DOHH2 (cell line): ENCODE measurements around the gene DRICH1.

Experiments
- H3F3A ChIP-seq: fragments of 200-600 bp; sonication (generic), shearing (Covaris generic); 2 replicates; pipeline ENCODE4 v1.6.0; 2016; ENCODE audit warnings: antibody characterized with exemption, mild to moderate bottlenecking; ENCODE audit not compliant: control insufficient read depth, insufficient read depth
- H3K27ac ChIP-seq: fragments of 200-600 bp; sonication (generic); 2 replicates; pipeline ENCODE4 v1.5.1; 2014; ENCODE audit warnings: low read depth, mild to moderate bottlenecking, low read length, moderate library complexity
- H3K27me3 ChIP-seq: fragments of 200-600 bp; sonication (generic); 2 replicates; pipeline ENCODE4 v1.6.1; 2014; ENCODE audit warnings: mild to moderate bottlenecking, low read length, mixed read lengths; ENCODE audit not compliant: control insufficient read depth
- H3K36me3 ChIP-seq: fragments of 200-600 bp; sonication (generic); 2 replicates; pipeline ENCODE4 v1.6.1; 2014; ENCODE audit warnings: mild to moderate bottlenecking, low read length, moderate library complexity, mixed read lengths; ENCODE audit not compliant: control insufficient read depth
- H3K4me1 ChIP-seq: fragments of 200-600 bp; sonication (generic); 2 replicates; pipeline ENCODE4 v1.6.1; 2014; ENCODE audit warnings: mild to moderate bottlenecking, low read length, mixed read lengths; ENCODE audit not compliant: control insufficient read depth
- H3K4me2 ChIP-seq: fragments of 200-600 bp; sonication (generic); 2 replicates; pipeline ENCODE4 v1.6.0; 2014; ENCODE audit warnings: mild to moderate bottlenecking, low read length, moderate library complexity
- H3K4me3 ChIP-seq: fragments of 200-600 bp; sonication (generic); 2 replicates; pipeline ENCODE4 v1.5.1; 2014; ENCODE audit warnings: mild to moderate bottlenecking, low read length, mixed read lengths
- H3K79me2 ChIP-seq: fragments of 200-600 bp; sonication (generic); 2 replicates; pipeline ENCODE4 v1.6.1; 2014; ENCODE audit warnings: mild to moderate bottlenecking, low read length, mixed read lengths; ENCODE audit not compliant: control insufficient read depth
- H3K9me2 ChIP-seq: fragments of 200-600 bp; sonication (generic); replicated peaks from 2 replicates; pipeline ENCODE4 v1.6.1; 2014; ENCODE audit warnings: mild to moderate bottlenecking, low read length, mixed read lengths; ENCODE audit not compliant: control insufficient read depth
- H3K9me3 ChIP-seq: fragments of 200-600 bp; sonication (generic); 2 replicates; pipeline ENCODE4 v1.6.1; 2014; ENCODE audit warnings: antibody characterized with exemption, low read length, mixed read lengths; ENCODE audit not compliant: control insufficient read depth, insufficient read depth
- H4K20me1 ChIP-seq: fragments of 200-600 bp; sonication (generic); 2 replicates; pipeline ENCODE4 v1.6.0; 2014; ENCODE audit warnings: low read depth, mild to moderate bottlenecking, antibody characterized with exemption, low read length, moderate library complexity; ENCODE audit not compliant: control insufficient read depth, insufficient read depth
- EZH2phosphoT487 ChIP-seq: fragments of 200-600 bp; sonication (generic); IDR thresholded peaks from 2 replicates; pipeline ENCODE4 v1.6.1; 2017; ENCODE audit warnings: borderline replicate concordance, mild to moderate bottlenecking, antibody characterized with exemption, low read length, moderate library complexity, mixed read lengths
- TF ChIP-seq, protein P1 (sequence below): fragments of 200-600 bp; sonication (generic); IDR thresholded peaks from one replicate; pipeline ENCODE4 v1.5.1; 2014; ENCODE audit warnings: antibody characterized with exemption, mild to moderate bottlenecking, low read depth, low read length; ENCODE audit not compliant: poor library complexity, severe bottlenecking

The DRICH1 gene

DNA sequence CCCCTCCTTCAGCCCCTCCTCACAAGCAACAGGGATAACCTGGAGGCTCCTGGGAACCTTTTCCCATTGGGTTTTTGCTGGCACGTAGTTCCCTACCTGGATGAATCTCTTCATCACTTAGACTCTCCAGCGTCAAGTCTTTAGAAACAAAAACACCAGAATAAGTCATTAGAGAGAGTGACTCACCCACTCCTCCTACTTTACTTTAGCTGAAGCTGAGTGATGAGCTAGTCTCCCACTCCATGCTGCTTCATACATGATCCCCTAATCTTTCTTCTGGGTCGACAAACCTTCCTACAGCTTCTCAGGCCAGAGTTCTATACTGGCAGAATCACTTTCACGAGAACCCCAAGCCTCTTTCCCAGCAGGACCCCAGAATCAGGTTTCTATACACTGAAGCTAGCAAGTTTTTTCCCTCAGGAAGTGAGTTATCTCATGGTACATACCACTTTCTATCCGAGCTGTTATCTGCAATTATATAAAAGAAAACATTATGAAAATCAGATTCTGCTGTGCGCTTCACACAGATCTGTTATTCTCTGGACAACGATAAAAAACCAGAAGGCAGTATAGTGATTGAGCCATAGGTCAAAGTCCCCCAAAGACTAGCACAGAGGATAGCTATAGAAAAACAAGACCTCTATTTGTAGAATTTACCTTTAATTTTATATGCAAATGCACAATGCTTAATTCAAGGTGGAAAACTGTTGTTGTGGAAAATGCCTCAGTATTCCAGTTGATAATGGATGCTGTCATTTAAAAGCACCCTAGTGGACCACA lies 18.7 kb downstream of the DRICH1 start:
- H3K9me3 ChIP-seq, result no peaks in the 10 kb centered on the region
- H3K4me3 ChIP-seq, result no peak overlapping the region
- H3K9me2 ChIP-seq, result no peaks in the 10 kb centered on the region
- no peaks in the 10 kb centered on the region; the same call in 1 of the 2 replicates for H4K20me1 ChIP-seq
- H3K27ac ChIP-seq, result no peak overlapping the region
- no peaks in the 10 kb centered on the region for H3K4me1 ChIP-seq
- no peaks in the 10 kb centered on the region for H3K79me2 ChIP-seq
- H3K4me2 ChIP-seq, result no peak overlapping the region
- no peaks in the 10 kb centered on the region for H3F3A ChIP-seq
- peaks cover 21% of the 10 kb centered on the region for H3K27me3 ChIP-seq
- TF ChIP-seq EZH2phosphoT487, result no peak
- TF ChIP-seq, protein P1, sequence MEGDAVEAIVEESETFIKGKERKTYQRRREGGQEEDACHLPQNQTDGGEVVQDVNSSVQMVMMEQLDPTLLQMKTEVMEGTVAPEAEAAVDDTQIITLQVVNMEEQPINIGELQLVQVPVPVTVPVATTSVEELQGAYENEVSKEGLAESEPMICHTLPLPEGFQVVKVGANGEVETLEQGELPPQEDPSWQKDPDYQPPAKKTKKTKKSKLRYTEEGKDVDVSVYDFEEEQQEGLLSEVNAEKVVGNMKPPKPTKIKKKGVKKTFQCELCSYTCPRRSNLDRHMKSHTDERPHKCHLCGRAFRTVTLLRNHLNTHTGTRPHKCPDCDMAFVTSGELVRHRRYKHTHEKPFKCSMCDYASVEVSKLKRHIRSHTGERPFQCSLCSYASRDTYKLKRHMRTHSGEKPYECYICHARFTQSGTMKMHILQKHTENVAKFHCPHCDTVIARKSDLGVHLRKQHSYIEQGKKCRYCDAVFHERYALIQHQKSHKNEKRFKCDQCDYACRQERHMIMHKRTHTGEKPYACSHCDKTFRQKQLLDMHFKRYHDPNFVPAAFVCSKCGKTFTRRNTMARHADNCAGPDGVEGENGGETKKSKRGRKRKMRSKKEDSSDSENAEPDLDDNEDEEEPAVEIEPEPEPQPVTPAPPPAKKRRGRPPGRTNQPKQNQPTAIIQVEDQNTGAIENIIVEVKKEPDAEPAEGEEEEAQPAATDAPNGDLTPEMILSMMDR, result no peak
- H3K36me3 ChIP-seq, result no peaks in the 10 kb centered on the region

DNA sequence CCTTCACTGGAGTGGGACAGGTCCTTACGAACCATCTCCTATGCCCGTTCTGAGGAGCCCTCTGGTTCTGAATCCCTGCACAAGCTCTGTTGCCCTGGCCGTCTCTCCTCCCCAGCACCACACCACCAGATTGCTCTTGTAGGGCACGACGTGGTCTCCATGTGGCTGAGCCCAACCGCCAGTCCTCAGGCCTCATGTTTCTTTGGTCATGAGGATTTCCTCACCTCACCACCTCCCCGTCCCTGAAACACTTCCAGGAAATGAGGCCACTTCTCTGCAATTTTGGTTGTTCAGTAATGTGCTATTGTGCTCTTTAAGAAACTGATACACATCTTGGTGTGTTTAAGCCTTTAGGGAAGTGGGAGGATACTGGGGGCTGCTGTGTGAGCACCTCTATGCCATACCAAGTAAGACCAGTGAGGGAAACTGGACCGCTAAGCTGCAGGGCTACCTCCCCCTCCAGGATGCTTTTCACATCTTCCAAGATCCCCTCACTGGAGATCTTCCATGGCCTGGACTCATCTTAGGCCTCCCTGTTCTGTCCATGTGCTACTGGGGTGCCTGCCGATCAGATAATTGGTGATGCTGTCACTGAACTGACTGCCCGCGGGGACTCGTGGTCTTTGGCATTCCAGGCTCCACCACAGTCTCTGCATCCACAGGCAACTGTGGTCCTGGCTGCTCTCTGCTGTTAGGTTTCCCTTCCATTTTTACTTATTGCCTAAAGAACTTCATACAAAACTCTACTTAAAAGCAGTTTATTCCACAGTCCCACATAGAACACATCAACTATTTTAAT lies 21.9 kb downstream of the DRICH1 start:
- no peaks in the 10 kb centered on the region for H3K36me3 ChIP-seq
- H3F3A ChIP-seq, result no peaks in the 10 kb centered on the region
- peaks cover 7% of the 10 kb centered on the region for H3K27me3 ChIP-seq
- no peak for TF ChIP-seq EZH2phosphoT487
- TF ChIP-seq, protein P1, result no peak
- H3K4me2 ChIP-seq, result no peak overlapping the region
- no peak overlapping the region for H3K4me3 ChIP-seq
- H3K4me1 ChIP-seq, result no peaks in the 10 kb centered on the region
- H3K9me3 ChIP-seq, result no peaks in the 10 kb centered on the region
- H4K20me1 ChIP-seq, result no peaks in the 10 kb centered on the region; the same call in 1 of the 2 replicates
- no peaks in the 10 kb centered on the region for H3K79me2 ChIP-seq
- no peak overlapping the region for H3K27ac ChIP-seq
- no peaks in the 10 kb centered on the region for H3K9me2 ChIP-seq

DNA sequence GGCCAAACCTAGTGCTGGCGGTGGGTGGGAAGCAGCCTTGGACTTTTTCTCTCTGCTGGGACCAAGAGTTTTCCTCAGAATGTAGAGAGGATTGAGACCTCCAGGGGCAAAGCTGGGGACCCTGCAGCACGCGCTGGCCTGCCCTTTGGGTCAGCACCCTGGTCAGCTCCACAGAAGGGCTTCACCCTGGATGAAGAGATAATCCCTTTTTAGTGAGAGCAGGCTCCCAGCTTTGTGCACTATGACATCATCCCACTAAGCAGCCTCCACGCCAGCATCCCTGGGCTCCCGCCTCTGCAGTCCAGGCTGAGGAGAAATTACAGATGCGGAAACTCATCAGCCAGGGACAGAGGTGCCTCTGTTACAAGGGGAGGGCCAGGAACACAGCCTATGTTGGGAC lies 23.5 kb downstream of the DRICH1 start:
- no peak overlapping the region for H3K4me3 ChIP-seq
- no peaks in the 10 kb centered on the region for H3K9me2 ChIP-seq
- H3K4me2 ChIP-seq, result no peak overlapping the region
- no peak overlapping the region for H3K27ac ChIP-seq
- no peaks in the 10 kb centered on the region; the same call in 1 of the 2 replicates for H4K20me1 ChIP-seq
- H3K79me2 ChIP-seq, result no peaks in the 10 kb centered on the region
- H3F3A ChIP-seq, result no peaks in the 10 kb centered on the region
- no peaks in the 10 kb centered on the region for H3K36me3 ChIP-seq
- H3K9me3 ChIP-seq, result no peaks in the 10 kb centered on the region
- H3K4me1 ChIP-seq, result no peaks in the 10 kb centered on the region
- no peak for TF ChIP-seq EZH2phosphoT487
- TF ChIP-seq, protein P1, result no peak
- peaks cover 3% of the 10 kb centered on the region for H3K27me3 ChIP-seq
